ENCODE measurements around the gene FAAP24.
A peak's percentile ranks its signal among the peaks of the same experiment; 100 is the strongest.
"Not testable (repeated sequence)": the region's sequence is repeated elsewhere in the genome, so short reads cannot be mapped to it uniquely, and the experiment has no call there.

Gene FAAP24

DNA sequence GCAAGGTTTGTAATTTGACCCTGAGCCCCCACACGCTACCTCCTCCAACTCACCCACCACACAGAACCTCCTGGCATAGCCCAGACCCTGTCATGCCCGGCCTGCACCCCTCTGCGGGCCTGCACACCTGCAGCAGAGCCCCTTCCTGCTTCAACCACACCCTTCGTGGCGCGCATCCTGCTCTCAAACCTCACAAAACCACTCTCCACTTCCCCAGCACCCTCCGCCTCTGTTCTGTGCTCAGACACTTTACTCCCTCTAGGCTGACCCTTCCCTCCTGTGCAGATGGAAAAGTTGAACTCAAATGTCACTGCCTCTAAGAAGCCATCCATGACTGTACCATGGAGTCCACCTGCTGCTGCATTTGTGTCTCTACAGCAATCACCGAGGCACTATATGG lies 28.5 kb downstream of the FAAP24 start:
- DNase-seq, result no peak

DNA sequence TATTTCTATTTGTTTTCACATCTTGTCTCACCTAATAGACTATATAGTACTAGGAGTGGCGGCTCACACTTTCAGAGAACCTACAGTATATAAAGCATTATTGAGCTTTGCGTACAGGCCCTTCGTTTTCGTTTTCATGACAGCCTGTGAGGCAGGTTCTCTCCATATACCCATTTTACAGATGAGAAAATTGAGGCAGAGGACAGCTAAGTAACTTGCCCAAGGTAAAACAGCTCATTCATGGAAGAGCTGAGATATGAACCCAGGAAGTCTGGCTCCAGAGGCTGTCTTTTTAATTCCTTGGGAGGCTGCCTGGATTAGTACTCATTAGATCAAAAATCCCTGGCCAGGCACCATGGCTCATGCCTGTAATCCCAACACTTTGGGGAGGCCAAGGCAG lies 28.9 kb downstream of the FAAP24 start:
- DNase-seq, result no peak

DNA sequence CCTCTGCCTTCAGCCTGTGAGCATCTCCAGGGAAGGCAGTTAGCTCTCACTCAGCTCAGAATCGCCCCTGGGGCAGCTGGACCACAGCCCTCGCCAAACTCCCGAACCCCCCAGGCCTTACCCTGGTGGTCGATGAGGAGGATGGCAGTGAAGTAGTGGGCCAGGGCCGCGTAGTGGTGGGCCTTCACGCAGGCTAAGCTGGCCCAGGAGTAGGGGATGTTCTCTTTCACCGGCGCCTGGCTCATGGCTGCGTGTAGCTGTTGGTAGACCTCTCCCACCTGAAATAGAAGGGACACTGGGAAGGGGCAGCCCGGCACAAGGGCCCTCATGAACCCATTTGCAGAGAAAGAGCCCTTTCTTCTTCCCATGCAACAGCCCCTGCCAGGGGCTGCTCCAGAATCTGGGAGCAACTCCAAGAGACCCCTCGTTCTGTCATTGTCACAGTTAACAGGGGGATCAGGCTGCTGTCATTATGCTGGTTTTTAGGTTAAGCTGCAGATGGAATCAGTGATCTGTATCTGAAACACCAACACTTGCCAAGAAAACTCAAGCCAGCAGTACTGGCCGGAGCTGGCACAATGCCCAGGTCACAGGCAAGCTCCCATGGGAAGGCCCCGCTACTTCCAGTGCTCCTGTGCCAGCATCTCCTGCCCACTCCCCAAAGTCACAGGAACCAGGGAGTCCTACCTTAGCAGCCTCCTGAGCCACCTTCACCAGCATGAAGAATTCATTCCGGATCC lies 30.3 kb downstream of the FAAP24 start:
- not testable (repeated sequence) for DNase-seq

DNA sequence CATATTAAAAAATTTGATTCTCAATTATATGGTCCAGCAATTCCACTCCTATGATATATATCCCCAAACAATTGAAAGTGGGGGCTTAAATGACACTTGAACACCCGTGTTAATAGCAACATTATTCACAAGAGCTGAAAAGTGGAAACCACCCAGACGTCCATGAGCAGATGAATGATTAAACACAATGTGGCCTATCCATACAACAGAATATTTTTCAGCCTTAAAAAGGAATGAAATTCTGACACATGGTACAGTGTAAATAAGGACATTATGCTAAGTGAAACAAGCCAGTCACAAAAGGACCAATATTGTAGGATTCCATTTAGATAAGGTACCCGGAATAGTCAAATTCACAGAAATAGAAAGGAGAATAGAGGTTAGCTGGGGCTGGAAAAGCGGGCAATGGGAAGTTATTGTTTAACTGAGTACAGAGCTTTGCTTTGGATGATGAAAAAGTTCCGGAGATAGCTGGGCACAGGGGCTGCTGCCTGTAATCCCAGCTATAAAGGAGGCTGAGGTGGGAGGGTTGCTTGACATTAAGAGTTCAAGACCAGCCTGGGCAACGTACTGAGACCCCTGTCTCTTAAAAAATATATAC lies 31.5 kb downstream of the FAAP24 start:
- not testable (repeated sequence) for DNase-seq

DNA sequence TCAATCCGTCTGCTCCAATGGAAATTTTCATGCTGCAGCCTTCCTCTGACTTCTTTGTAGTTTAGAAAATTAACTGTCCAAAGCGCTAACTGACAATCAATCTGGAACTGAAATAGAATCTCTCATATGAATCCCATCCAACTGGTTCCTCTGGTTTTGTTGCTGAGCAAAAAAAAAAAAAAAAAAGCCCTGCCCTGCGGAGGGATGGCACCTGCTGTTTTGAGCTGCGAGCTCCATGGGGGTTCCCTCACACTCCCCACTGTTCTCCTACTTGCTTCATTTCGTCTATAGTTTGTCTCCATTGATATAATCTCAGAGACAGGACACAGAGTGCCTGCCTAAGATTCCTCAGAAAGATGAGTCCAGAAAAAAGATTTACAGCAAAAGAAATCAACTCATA lies 33.4 kb downstream of the FAAP24 start:
- DNase-seq, result peak; percentile 60

DNA sequence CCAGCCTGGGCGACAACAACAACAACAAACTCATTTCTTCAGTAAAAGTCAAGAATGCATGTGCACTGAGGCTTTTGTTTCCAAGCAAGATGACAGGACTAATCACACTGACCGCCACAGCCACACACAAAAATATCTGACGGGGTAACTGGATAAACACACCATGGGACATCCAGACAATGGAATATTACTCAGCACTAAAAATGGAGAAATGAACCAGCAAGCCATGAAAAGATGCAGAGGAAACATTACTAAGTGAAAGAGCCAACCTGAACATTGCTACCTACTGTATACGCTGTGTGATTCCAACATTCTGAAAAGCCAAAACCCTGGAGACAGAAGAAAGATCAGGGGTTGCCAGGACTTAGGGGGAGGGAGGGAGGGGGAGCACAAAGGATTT lies 36.7 kb downstream of the FAAP24 start:
- no peak for DNase-seq

DNA sequence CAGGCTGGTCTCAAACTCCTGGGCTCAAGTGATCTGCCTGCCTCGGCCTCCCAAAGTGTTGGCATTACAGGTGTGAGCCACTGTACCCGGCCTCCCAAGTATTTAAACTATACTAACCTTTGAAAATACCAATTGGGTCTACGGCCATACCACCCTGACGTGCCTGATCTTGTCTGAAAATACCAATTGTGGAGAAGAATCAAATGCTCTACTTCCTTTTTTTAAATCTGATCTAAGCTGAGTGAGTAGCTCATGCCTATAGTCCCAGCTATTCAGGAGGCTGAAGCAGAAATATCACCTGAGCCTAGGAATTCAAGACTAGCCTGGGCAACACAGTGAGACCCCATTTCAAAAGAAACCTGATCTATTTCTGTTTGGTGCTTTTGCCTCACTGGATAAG lies 38.8 kb downstream of the FAAP24 start:
- DNase-seq, result not testable (repeated sequence)

DNA sequence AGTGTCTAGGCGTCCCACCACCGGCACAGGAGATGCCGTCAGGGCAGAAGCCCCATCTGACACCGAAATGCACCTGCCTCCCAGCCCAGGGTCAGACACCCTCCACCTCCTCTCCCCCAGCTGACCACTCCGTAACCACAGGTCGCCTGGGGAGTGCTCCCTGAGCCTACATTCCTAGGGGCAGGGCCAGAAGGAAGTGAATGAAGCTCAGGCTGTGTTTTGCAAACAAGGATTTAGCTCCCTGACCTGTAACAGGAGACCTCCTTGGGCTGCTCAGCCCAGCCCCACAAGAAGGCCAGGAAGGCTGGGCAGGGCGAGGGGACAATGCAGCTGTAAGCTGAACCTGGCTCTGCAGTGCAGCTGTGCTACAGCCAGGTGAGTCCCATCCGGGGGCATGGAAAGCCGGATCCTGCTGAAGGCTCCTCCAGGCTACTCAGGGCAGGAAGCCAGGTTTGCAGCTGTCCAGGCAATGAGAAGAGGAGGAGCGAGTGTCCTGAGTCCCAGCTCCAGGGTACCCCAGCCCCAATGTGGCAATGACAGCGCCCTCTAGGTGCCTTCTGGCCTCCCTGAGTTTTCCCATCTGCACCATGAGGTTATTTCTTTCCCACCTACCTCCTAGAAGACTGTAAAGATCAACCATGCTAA lies 50.6 kb downstream of the FAAP24 start:
- DNase-seq, result no peak

DNA sequence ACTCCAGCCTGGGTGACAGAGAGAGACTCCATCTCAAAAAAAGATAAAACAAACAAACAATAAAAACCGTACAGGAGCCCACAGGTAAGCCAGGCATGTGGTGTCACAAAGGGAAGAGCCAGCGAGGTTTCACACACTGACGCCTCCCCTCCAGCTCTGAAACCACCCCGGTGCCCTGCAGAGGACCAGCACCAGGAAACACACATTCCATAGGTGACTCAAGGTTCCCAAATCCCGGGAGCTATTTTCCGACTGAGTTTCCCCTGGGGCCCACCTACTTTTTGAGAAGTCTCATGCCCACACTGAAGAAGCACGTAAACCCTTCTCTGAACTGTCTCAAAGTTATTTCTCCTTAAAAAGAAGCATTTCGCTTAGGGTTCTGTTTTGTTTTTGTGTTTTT lies 52.4 kb downstream of the FAAP24 start:
- DNase-seq, result no peak

DNA sequence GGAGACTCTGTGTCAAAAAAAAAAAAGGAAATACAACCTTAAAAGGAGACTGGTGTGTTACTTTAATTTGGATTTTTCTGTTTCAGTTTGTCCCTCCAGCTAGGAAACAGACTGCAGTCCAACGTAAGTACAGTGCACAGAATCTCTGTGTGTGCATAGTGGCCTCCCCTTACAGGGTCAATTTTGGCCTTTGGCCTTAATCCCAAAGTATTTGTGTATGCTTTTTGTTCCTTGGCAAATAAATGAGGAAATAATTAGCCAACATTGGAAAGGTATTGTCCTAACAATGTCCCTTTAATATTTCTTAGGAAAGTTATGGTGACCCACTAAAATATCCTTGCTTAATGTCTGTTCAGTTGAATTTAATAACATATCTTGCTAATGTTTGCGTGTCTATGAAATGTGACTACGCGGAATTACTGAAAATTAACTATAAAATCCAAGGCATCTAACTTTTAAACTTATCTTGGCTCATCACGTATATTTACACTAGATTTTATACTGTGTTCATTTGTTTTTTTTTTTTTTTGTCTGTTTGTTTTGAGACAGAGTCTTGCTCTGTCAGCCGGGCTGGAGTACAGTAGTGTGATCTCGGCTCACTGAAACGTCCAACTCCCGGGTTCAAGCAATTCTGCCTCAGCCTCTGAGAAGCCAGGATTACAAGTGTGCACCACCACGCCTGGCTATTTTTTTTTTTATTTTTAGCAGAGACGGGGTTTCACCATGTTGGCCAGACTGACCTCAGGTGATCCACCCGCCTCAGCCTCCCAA lies 53.6 kb downstream of the FAAP24 start:
- not testable (repeated sequence) for DNase-seq

DNA sequence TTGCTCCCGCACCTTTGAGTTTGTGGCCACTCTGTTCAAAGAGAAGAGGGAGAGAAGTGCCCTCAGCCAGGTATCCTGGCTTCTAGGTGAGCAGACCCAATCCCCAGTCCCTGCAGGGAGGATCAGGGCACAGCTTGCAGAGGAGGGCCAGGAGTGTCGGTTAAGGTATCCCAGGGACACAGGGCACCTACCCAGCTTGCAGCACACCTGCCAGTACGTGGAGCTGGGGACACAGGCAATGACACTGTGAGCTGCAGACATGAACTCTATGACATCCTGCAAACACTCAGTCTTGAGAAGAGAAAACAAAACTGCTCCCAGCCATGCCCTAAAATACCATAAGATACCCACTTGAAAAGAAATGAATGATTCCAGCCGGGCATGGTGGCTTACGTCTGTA lies 54.6 kb downstream of the FAAP24 start:
- not testable (repeated sequence) for DNase-seq
